Measurements from ENCODE around the gene PON3. TPM values are rescaled to one million over a fixed set of nuclear protein-coding genes. Genes with fewer than 3 reads are reported as not detected.

PON3 gene
- polyA plus RNA-seq, 2 of the 4 experiments (the other 2 are of a cell fraction) = 48.7 to 142 TPM

DNA sequence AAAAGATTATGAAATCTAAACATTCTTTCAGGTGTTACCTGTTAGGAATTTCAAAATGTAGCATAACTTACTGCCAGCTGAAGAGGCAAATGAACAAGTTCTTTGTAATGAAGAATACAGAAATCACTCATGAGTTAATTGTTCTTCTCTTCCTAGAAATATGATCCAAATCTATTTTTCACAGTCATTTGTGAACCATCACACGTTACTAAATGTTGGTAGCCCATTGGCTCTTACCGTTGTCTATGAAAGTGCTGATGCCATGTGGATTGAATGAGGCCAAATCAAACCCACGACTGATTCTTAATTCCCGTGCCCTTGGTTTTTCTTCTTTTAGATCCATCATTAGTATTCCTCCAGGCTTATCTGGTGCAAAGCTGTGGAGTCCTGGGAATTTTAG lies 15.9 kb upstream of the PON3 start:
- peak; percentile 7 for FAIRE-seq
- no peak for DNase-seq (ENCODE audit: low read depth in 1 of 2, low spot score in 1 of 2)
- peak overlapping the region in 1 of 2 experiments; percentile 77; a peak in 3 of 6 replicates for H3K27ac ChIP-seq
- TF ChIP-seq MAFK (IDR thresholded peaks at IDR 0.05; ENCODE audit: partially characterized antibody) (peak; percentile 31), EHMT2 (IDR thresholded peaks at IDR 0.05; ENCODE audit: low read depth) (no peak)
- H3K4me1 ChIP-seq = peaks cover 86% of the 10 kb centered on the region
- 83% methylated on average over 4 of the region's 4 CpGs for WGBS (ENCODE audit: missing lambda C conversion rate)
- ATAC-seq = no peak
- no peak overlapping the region for H3K4me3 ChIP-seq
- no peak overlapping the region for H3K4me2 ChIP-seq
- ChIA-PET POLR2A (interaction anchor here (1.0 to 1.8 kb wide), 3 partner anchors 10 to 23 kb away, joined by 3 to 11 read pairs (median 7); partner anchors contain the start of gene PON2), CTCF (interaction anchor here (1.4 to 4.1 kb wide), 4 partner anchors 13 to 274 kb away, joined by 4 to 37 read pairs (median 18); partner anchors contain the start of gene PON3)
- H3K9me3 ChIP-seq = no peaks in the 10 kb centered on the region

DNA sequence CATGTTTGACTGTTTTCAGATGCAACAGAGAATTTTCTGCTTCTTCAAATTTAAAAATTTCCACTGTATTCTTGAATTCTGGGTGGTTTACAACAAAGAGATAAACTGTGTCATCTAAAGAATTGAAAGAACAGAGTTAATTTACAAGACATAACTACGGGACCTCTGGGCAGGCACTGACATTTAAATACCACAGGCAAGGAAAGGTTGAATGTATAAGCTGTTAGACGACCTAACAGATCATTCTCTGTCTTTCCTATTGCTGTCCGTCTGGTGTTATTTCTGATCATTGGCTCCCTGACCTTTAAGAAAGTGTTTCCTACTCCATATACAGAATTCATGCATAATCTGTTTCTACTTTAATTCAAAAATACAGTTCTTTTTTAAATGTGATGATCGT lies 15.5 kb upstream of the PON3 start:
- H3K4me3 ChIP-seq = no peak overlapping the region
- peak overlapping the region; percentile 0 to 63; a peak in 3 of 6 replicates for H3K27ac ChIP-seq
- POLR2A ChIA-PET = interaction anchor here (1.0 to 1.8 kb wide), 4 partner anchors 10 to 65 kb away, joined by 3 to 7 read pairs (median 4); partner anchors contain the start of gene PON2
- H3K9me3 ChIP-seq = no peaks in the 10 kb centered on the region
- DNase-seq (ENCODE audit: low read depth in 1 of 2, low spot score in 1 of 2) (no peak), FAIRE-seq (no peak), ATAC-seq (peak in 1 of 2 experiments; percentile 17; a peak in 1 of 6 replicates)
- TF ChIP-seq HDAC2 (IDR thresholded peaks at IDR 0.05) (no peak), CBX2 (IDR thresholded peaks at IDR 0.05; ENCODE audit: borderline replicate concordance, low read depth) (no peak), FOXS1 (CRISPR knock-in tag; IDR thresholded peaks at IDR 0.05) (no peak), KDM1A (IDR thresholded peaks at IDR 0.05; ENCODE audit: low read depth) (no peak), FOSL2 (IDR thresholded peaks at IDR 0.05) (no peak), FOSL2 (CRISPR knock-in tag; IDR thresholded peaks at IDR 0.05) (no peak), SREBF2 (IDR thresholded peaks at IDR 0.05) (no peak), ZC3H11A (IDR thresholded peaks at IDR 0.05) (no peak), EHF (CRISPR knock-in tag; IDR thresholded peaks at IDR 0.05) (no peak), HOXB13 (CRISPR knock-in tag; IDR thresholded peaks at IDR 0.05; ENCODE audit: low read depth) (no peak), POLR2A (IDR thresholded peaks at IDR 0.05; ENCODE audit: low read length) (no peak), REST (IDR thresholded peaks at IDR 0.05) (no peak), JUNB (IDR thresholded peaks at IDR 0.05) (no peak), EHMT2 (IDR thresholded peaks at IDR 0.05; ENCODE audit: low read depth) (no peak), BHLHE40 (IDR thresholded peaks at IDR 0.05; ENCODE audit: low read depth, low read length) (no peak), ZFP36 (IDR thresholded peaks at IDR 0.05; ENCODE audit: borderline replicate concordance, partially characterized antibody) (no peak), RFX5 (IDR thresholded peaks at IDR 0.05) (no peak), CEBPB (IDR thresholded peaks at IDR 0.05) (no peak), HOXA7 (CRISPR knock-in tag; IDR thresholded peaks at IDR 0.05) (no peak)
- TF ChIP-seq, protein P1, sequence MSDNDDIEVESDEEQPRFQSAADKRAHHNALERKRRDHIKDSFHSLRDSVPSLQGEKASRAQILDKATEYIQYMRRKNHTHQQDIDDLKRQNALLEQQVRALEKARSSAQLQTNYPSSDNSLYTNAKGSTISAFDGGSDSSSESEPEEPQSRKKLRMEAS (IDR thresholded peaks at IDR 0.05) = no peak
- CTCF ChIA-PET = interaction anchor here (1.4 to 4.1 kb wide), 4 partner anchors 13 to 275 kb away, joined by 4 to 37 read pairs (median 18); partner anchors contain the start of gene PON3
- peak overlapping the region; percentile 21 for H3K4me2 ChIP-seq
- peaks cover 86% of the 10 kb centered on the region for H3K4me1 ChIP-seq
- 57% methylated on average over 4 of the region's 4 CpGs for WGBS (ENCODE audit: missing lambda C conversion rate)

- H3K4me2 ChIP-seq = peak overlapping the region; percentile 21
- H3K27ac ChIP-seq = peak overlapping the region; percentile 0 to 63; a peak in 4 of 6 replicates
- TF ChIP-seq FOSL2 (IDR thresholded peaks at IDR 0.05) (no peak; the same call in 1 of the 2 replicates), FOSL2 (CRISPR knock-in tag; IDR thresholded peaks at IDR 0.05) (peak; percentile 89), ZC3H11A (IDR thresholded peaks at IDR 0.05) (no peak), KDM5A (IDR thresholded peaks at IDR 0.05) (no peak), FOSB (CRISPR knock-in tag; IDR thresholded peaks at IDR 0.05) (no peak)
- no peak for FAIRE-seq
- CTCF ChIA-PET = interaction anchor here (1.0 to 4.1 kb wide), 5 partner anchors 12 to 275 kb away, joined by 3 to 37 read pairs (median 8); partner anchors contain the start of gene PON3
- WGBS (ENCODE audit: missing lambda C conversion rate) = 68% methylated on average over 3 of the region's 3 CpGs
- POLR2A ChIA-PET = interaction anchor here (1.0 to 1.8 kb wide), 5 partner anchors 9 to 66 kb away, joined by 3 to 7 read pairs (median 4); partner anchors contain the start of genes PON2 and PON3
- DNase-seq (ENCODE audit: low read depth in 1 of 2, low spot score in 1 of 2) = peak in 1 of 2 experiments; percentile 57
- peak; percentile 60 to 63 for ATAC-seq
- H3K4me1 ChIP-seq = peaks cover 86% of the 10 kb centered on the region
- H3K9me3 ChIP-seq = no peaks in the 10 kb centered on the region
- no peak overlapping the region for H3K4me3 ChIP-seq
These were observed 14.9 kb upstream of the PON3 start for GRCh38 chr7:95411036-95411435.

Measured in A549 (cell line).